Medulla oblongata (tissue), 1 donor: ENCODE measurements around the gene RRAGA.
"Not testable (repeated sequence)": the region's sequence is repeated elsewhere in the genome, so short reads cannot be mapped to it uniquely, and the experiment has no call there.

ENCODE experiments used
- DNase-seq: peaks from one replicate; pipeline ENCODE4 v3.0.0-alpha.2; 2015; ENCODE audit errors: extremely low spot score

Gene RRAGA

GRCh38 chr9:19048966-19049916, at the start of gene RRAGA:
RRAGA (plus strand) TSS chr9:19049427; CDS start chr9:19049660, 233 bp downstream.
- DNase-seq = peak; percentile 96

DNA sequence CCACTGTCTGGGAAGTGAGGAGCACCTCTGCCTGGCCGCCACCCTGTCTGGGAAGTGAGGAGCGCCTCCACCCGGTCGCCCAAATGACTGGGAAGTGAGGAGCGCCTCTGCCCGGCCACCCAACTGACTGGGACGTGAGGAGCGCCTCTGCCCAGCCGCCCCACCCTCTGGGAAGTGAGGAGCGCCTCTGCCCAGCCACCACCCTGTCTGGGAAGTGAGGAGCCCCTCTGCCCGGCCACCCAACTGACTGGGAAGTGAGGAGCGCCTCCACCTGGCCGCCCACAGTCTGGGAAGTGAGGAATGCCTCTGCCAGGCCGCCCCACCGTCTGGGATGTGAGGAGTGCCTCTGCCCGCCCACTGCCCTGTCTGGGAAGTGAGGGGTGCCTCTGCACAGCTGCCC, 49.1 kb upstream of the RRAGA start:
- DNase-seq = no peak

- no peak for DNase-seq
Measured at GRCh38 chr9:19009391-19009965, 39.7 kb upstream of the RRAGA start.

DNA sequence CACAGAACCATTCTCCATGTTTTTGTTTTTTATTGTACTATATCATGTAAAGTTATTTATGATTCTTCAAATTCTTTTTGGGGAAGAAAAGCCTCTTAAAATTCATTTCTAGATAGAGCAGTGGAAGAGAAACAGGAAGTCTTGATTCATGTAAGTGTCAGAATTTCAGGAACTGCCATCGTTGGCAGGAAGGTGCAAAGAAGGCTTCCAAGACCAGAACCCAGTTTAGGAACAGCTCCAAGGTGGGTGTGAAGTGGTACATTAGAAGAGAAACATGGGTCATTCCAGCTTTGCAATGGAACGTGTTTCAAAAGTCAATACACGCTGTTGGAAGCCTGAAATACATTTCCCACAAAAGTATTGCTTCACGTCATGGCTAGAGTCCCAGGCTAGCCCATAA, 31.0 kb upstream of the RRAGA start:
- DNase-seq = no peak

- DNase-seq = no peak
Measured at GRCh38 chr9:19020886-19021455, 28.3 kb upstream of the RRAGA start.

- not testable (repeated sequence) for DNase-seq
Measured at GRCh38 chr9:19021649-19022048, 27.6 kb upstream of the RRAGA start.

GRCh38 chr9:19022206-19022605, 27.0 kb upstream of the RRAGA start:
- DNase-seq = no peak

- no peak for DNase-seq
Measured at GRCh38 chr9:19023078-19023477, 26.1 kb upstream of the RRAGA start.

DNA sequence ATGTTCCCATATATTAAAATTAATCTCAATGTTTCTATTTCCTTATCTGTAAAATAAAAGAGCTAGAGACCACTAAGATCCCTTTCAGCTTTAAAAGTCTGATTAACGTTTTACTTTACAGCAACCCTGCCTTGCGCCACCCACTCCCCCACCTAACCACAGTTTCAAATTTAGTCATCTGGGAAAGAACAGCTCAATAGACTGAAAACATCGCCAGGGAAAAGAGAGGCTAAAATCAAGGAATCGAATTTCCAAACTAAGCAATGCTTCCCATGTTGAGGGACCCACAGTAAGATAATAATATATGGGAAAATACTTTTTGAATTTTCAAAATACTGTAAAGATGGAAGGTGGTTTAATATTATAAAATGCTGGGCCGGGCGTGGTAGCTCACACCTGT, 22.9 kb upstream of the RRAGA start:
- no peak for DNase-seq

DNA sequence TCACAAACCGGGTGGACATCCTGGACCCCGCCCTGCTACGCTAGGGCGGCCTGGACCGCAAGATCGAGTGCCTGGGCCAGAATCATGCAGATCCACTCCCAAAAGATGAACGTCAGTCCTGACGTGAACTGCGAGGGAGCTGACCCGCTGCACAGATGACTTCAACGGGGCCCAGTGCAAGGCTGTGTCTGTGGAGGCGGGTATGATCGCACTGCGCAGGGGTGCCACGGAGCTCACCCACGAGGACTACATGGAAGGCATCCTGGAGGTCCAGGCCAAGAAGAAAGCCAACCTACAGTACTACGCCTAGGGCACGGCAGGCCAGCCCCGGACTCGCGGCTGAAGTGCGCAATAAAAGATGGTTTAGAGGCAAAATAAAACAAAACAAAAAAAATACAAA, 21.4 kb upstream of the RRAGA start:
- DNase-seq = no peak

- peak; percentile 85 for DNase-seq
Measured at GRCh38 chr9:19028835-19029451, 20.3 kb upstream of the RRAGA start.

GRCh38 chr9:19030899-19031298, 18.3 kb upstream of the RRAGA start:
- no peak for DNase-seq

DNA sequence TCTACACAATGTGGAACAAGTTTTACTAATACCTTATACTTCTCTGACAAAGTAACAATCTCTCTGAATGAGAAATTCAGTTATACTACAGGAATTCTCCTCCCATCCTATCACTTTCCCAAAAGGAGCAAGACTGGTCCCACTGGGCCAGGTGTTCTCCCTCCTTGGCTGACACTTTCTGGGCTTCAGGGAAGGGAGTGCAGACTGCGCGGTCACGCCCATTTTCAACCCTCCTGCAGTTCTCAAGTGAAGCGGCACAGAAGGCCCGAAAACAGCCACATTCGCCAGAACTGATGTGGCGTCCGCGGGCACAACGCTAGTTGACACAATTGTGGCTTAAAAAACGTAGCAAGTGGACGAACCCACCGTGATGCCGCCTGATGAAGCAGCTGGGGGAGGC, 16.8 kb upstream of the RRAGA start:
- no peak for DNase-seq

GRCh38 chr9:19033015-19033414, 16.2 kb upstream of the RRAGA start, which contains the start of gene SAXO1:
SAXO1 (minus strand) TSS chr9:19033209; CDS start chr9:19032908, 301 bp downstream.
- DNase-seq = no peak

DNA sequence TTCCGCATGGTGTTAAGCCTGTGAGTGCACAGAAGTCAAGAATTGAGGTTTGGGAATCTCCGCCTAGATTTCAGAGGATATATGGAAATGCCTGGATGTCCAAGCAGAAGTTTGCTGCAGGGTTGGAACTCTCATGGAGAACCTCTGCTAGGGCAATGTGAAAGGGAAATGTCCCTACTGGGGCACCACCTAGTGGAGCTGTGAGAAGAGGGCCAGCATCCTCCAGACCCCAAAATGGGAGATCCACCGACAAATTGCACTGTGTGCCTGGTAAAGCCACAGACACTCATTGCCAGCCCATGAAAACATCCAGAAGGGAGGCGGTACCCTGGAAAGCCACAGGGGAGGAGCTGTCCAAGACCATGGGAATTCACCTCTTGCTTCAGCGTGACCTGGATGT, 12.6 kb upstream of the RRAGA start:
- DNase-seq = no peak

- DNase-seq = peak; percentile 68
Measured at GRCh38 chr9:19049917-19050636, 850 bp downstream of the RRAGA start.

DNA sequence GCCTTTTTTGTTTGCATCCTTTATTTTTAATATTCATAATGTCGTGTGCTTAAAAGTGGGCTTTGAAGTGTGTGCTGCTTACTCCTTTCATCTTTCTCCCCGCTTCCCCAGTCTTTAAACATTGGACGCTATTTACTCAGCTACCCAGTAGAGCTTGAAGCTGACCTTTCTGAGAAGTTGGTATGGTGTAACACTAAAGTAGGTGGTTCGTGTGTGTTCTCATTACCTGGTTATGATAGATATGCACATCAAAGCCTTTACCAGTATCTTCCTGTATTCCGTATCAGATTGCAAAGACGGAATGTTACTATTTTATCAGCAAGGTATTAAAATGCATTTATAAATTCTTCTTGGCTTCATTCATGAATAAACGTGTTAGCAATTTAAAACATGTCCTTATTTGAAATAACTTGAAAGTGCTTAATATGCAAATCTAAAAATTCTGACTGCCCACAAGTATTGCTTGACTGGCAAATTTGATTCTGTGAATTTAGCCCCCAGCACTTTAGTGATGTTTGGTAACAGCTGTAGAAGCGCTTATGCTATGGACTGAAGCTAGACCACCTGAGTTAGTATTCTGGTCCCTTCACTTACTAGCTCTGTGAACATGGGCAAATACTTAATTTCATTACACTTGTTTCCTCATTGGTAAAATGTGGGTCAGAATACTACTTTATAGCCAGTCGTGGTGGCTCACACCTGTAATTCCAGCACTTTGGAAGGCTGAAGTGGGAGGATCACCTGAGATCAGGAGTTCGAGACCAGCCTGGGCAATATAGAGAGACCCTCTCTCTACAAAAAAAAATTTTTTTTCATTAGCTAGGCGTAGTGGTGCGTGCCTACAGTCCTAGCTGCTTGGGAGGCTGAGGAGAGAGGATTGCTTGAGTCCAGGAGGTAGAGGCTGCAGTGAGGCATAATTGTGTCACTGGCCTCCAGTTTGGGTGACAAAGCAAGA, 1.7 kb downstream of the RRAGA start:
- no peak for DNase-seq

- DNase-seq = no peak
Measured at GRCh38 chr9:19057033-19057432, 7.8 kb downstream of the RRAGA start.

GRCh38 chr9:19074229-19074628, 25.0 kb downstream of the RRAGA start:
- no peak for DNase-seq

DNA sequence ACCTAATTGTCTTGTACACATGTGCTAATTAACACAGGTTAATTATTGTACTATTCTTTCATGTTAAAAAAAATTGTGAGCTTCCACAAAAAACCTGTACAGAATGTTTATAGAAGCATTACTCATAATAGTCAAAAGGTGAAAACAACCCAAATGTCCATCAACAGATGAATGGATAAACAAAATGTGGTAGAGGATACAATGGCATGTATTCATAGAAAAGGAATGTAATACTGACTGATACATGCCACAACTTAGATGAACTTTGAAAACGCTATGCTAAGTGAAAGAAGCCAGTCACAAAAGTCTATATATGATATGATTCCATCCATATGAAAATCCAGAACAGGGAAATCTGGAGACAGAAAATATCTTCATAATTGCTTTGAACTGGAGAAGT, 25.6 kb downstream of the RRAGA start:
- DNase-seq = no peak
